GM18867 (cell line): ENCODE data around the gene ESRP2.

Source experiments
- ATAC-seq: cut with Tn5 transposase; IDR thresholded peaks from one replicate; pipeline ENCODE4 v1.9.1; 2021; ENCODE audit warnings: mild to moderate bottlenecking, moderate library complexity; ENCODE audit not compliant: unreplicated experiment

ESRP2 gene

GRCh38 chr16:68235887-68236136 lies at the start of gene ESRP2:
Gene ESRP2, minus strand, starts transcription at chr16:68236127. Its CDS starts 82 bp downstream, at chr16:68236045.
- no peak for ATAC-seq

DNA sequence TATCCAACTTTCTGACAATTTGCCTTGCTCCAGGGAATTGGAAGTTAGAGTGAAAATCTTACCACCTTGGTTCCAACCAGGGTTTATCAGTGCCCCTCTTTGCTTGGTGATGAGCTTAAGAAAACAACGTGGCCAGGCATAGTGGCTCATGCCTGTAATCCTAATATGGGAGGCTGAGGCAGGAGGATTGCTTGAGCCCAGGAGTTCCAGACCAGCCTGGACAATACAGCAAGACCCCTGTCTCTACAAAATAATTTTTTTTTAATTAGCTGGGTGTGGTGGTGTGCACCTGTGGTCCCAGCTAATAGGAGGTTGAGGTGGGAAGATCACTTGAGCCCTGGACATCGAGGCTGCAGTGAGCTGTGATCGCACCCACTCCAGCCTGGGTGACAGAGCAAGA lies 49.8 kb upstream of the ESRP2 start:
- ATAC-seq: no peak

GRCh38 chr16:68284847-68285246 lies 48.9 kb upstream of the ESRP2 start:
- ATAC-seq: peak; percentile 59

- peak; percentile 46 for ATAC-seq
These were observed 48.1 kb upstream of the ESRP2 start for GRCh38 chr16:68283801-68284598.

DNA sequence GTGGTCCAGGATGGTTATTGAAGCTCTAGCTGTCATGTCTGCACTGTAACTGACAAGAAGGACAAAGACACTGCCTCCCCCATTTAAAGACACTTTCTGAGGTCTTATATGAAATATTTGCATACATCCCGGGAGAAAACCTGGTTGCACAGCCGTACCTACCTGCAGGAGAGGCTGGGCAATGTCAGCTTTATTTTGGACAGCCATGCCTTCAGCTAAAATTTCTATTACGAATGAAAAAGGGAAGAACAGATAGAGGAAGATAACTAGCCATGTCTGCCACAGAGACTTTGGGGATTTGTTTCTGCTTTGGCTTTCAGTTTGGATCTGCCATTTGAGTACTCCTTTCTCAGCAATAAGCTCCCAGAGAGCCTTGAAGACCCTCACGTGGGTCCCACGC lies 47.4 kb upstream of the ESRP2 start:
- no peak for ATAC-seq

- no peak for ATAC-seq
These were observed 46.1 kb upstream of the ESRP2 start for GRCh38 chr16:68282064-68282452.

DNA sequence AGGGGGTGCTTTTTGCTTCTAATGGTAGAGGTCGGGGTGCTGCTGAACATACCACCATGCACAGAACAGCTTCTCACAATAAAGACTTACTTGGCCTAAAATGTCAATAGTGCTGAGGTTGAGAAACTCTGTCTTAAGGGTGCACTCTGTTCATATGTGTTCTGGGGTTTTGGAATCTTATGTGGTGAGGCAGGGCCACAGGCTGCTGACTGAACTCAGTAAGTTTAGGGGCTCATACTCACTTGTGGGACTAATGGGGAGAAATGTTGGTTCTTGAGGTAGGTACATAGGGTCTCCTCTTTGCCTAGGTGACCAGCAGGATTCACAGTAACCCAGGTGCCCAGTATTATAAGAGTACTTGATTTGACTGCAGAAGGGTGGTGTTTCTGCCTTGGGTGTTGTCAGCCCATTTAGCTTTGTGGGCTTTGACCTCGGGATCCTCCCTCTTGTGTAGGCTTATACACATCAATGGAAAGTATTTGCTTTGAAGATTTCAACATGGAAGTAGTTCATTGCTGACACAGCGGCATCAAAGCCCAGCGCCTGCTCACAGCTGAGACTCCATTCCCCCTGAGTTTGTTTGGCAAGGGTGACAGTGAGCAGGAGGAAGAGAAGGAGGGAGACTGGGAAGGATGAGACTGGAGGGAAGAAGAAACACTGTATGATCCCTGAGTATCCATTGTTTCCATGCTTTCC lies 45.6 kb upstream of the ESRP2 start:
- no peak for ATAC-seq

DNA sequence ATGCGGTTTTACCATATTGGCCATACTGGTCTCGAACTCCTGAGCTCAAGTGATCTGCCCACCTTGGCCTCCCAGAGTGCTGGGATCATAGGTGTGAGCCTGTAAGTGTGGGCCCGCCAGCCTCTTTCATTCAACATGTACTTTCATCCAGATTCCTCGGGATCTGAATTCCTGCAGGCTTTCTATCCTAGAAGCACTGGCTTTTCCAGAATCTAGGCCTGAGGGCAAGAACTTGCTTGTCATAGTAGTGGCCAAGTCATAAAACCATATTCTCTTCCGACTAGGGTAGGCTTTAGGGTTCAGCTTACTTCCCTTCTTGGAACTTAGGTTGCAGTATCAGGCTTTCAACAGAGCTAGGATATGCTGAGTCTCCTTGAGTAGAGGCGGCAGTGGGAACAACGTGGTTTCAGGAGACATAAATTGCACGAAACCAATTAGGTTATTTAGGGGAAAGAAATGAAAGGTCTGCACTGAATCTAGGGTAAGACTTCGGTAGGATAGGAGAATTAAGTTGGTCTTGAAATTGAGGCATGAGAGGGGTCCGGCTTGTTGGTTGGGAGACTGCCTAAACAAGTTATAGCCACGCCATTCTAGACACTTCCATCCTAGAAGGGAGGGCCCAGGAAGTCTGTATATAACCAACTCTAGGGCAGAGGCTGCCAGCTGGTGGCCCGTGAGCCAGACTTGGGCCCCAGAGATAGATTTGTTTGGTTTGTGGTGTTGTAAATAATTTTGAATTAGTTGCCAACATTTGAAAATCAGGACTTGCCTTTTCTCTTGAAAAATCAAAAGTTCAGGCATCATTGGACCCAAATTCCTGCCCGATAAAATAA lies 44.0 kb upstream of the ESRP2 start:
- ATAC-seq: no peak

DNA sequence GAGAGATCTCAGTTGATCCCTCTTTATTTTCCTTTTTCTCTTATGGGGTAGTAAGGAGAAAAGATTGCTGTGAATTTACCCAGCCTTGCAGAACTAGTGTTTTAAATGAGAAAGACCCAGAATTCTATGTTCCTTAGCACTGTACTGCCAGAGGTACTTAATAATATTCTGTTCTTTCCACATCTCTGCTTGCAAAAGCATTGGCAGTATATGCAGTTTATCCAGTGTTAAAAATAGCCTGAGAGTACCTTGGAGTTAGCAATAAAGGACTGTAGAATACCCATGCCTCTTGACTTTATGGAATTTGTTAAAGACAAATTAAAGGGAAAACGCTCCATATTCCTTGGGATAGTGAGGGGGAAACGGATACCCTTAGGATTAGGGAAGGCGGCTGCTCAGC lies 40.3 kb upstream of the ESRP2 start:
- ATAC-seq: no peak

DNA sequence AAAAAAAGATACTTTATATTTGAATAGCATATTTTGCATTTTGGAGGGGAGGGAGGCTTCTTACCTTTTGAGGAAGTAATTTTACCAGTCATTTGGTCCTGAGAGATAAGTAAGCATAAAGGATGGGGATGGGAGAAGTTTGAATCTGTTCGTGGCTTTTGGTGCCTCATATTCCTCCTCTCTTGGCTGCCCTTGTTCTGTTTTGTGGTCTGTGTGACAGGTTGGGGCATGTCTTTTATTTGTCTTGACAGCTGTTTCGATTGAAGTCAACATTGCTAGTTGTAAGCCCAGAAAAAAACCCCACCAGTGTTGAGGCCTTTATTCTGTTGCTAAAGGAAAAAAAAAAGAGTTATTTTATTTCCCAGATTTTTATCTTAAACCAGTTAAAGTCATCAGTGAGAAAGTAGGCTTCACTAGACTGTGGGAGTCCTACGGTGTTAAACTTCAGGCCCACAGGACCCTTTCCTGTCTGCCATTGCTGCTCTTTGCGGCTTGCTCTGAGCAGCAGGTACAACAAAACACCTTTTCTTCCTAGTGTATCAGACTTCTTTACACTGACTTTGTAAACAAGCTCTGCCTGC lies 39.8 kb upstream of the ESRP2 start:
- ATAC-seq: peak; percentile 66

DNA sequence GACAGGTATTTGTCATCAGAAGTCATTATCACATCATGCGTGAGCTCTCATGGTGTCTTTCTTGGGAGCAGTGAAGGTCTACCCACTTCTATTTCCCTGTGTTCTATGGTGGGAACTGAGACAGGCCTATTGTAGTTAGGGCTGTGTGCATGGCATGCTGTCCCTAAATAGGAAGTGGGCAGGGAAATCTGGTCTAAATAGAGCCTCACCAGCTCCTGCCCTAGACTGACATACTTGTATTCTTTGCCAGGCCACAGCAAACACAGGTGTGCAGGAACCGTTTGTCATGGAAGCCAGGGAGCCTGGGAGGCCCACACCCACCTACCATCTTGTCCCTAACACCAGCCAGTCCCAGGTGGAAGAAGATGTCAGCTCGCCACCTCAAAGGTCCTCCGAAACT lies 38.5 kb upstream of the ESRP2 start:
- ATAC-seq: no peak

DNA sequence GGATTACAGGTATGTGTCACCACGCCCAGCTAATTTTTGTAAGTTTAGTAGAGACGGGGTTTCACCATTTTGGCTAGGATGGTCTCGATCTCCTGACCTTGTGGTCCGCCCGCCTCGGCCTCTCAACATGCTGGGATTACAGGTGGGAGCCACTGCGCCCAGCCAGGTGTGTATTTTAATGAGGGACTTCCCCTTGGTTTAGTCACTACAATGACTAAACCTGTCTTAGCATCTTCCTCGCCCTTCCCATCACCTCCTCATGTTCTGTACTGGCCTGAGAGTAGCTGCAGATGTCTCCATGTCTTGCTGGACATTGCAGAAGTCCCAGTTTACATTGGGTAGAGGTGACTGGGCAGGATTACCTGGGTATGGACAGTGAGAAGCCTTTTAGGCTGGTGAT lies 38.0 kb upstream of the ESRP2 start:
- no peak for ATAC-seq

DNA sequence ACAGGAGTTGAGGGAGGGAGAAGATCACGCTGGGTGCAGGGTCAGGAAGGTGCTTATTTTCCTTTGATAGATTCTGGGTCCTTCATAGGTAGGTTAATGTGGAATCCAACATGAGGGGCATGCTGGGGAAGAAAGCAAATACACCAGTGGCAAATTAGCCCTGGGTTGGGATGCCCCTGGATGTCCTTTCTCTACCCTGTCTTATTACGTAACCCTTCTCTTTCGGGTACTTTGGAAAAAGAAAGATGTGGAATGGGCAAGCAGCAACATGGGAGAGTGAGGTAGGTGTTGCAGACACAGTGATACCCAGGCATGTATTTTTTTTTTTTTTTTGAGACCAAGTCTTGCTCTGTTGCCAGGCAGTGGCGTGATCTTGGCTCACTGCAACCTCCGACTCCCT lies 37.5 kb upstream of the ESRP2 start:
- ATAC-seq: no peak

DNA sequence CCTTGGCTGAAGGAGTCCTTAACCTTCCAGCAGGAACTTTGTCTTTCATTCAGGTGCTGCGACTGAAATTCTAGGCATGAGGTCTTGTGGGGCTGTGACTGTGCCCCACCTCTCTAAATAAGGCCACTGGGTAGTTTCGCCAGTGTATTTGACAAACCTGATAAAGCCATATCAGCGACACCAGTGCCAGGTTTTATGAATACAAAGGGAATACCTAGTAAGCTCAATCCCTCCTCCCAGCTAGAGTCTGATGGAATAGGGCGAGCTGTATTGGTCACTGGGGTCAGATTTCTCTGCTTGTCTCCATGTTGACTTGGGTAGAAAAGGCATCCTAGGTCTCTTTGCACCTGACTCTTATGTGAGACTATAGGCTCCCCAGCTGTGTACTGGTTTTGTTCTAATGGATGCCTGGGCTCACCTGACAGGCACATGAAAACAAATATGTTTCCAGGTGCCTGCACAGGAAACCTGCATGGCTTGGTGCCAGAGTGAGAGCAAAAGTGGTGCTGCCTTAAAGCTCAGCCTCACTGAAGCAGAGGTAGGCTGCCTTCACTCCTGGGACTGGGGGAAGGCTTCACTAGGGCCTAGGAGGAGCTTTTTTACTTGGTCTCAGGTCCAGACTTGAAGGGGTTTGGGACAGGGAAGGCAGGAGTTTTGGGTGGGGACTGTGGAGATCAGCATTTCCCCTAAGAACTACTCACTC lies 36.7 kb upstream of the ESRP2 start:
- ATAC-seq: no peak

DNA sequence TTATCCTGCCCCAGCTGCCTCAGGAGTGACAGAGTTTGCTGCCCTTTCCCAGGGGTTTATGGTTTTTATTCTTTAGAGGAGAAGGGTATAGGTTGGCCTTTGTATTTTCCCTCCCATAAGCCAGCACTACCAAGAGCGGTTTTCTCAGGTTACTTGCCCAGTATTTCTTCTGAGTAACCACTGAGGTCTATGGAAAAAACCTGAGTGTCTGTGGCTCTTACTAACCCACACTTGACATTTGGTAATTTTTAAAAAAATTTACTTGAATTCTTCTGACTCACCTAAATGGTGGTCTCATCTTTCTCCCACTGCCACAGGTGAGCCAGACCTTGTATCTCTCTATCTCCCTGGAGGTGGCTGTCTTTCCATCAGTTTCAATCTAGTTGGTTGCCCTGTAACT lies 34.4 kb upstream of the ESRP2 start:
- no peak for ATAC-seq

GRCh38 chr16:68269793-68270192 lies 33.9 kb upstream of the ESRP2 start:
- no peak for ATAC-seq

DNA sequence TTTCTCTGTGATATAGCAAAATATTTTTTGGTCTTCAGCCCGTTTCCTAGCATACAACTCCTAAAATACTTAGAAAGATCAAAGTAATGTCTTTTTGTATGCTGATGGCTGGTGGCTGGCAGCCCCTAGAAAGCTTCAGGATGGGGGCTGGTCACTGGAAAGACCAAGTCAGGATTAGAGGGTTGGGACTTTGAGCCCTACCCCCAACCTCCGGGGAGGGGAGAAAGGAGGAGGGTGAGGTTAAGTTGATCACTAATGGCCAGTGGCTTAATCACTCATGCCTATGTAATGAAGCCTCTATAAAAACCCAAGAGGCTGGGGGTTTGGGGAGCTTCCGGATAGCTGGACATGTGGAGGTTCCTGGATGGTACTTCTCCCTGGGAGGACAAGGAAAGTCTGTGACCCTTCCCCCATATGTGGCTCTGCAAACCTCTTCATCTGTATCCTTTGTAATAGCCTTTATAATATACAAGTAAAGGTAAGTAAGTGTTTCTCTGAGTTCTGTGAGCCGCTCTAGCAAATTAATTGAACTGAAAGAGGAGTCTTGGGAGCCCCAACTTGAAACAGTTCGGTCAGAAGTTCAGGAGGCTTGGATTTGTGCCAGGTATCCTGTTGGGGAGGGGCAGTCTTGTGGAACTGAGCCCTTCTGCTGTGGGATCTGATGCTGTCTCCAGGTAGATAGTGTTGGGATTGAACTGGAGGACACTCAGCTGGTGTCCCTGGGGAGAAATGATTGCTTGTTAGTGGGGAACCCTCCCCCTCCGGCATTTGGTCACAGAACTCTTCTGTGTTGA lies 31.9 kb upstream of the ESRP2 start:
- no peak for ATAC-seq

DNA sequence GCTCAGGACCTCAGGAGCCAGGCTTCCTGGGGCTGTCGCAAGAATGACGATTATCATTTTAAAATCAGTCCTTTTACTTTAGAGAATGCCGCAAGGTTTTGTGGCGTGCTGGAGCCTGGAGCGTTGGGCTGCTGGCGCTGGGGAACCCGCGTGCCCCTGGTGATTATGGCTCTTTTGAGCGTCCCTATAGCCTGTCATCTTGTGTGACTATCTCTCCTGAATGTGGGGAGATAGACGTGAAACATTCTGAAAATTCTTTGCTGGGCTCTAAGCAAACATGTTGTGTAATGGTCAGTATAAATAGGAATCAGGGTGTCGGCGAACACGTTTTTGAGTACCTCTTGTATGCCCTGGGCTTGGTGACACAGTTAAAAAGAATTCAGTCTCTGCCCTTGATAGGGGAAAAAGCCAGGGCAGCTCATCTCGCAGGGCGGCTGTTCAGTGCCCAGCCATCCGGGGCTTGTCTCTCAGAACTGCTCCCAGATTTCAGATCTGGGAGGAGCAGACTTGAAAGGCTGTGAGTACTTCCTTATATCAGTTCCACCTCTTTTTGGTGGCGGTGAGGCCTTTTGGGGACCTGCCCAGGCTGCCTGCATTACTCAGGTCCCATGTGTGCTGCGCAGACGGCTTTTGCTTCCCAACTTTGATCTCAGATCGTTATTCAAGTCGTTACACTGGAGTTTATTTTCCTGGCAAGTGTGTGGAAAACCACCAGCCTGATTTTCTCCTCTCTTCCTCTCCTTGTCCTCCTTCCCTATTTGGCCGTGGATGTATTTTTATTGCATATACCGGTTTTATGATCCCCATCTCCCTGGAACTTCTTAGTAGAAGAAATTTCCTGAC lies 29.4 kb upstream of the ESRP2 start:
- peak; percentile 1 for ATAC-seq
